Neural cell (in vitro differentiated cells): ENCODE data around the gene CMPK2. TPM values are rescaled to one million over a fixed set of nuclear protein-coding genes. Genes with fewer than 3 reads are reported as not detected.

ENCODE experiments used
- H2AFZ ChIP-seq: fragments of 200-600, 300-800 bp; sonication (generic), shearing (Covaris generic); 2 replicates; pipeline ENCODE4 v1.6.0; 2014; ENCODE audit warnings: low read depth, mild to moderate bottlenecking, antibody characterized with exemption, low read length, moderate library complexity
- H3F3A ChIP-seq: fragments of 200-600 bp; shearing (Covaris generic); 2 replicates; pipeline ENCODE4 v1.6.1; 2016; ENCODE audit warnings: mild to moderate bottlenecking, moderate library complexity, mixed read lengths, antibody characterized with exemption, low read length; ENCODE audit not compliant: insufficient read depth, poor library complexity, severe bottlenecking
- H3K27ac ChIP-seq: fragments of 200-600, 300-800 bp; sonication (generic), shearing (Covaris generic); 2 replicates; pipeline ENCODE4 v1.5.1; 2014; ENCODE audit warnings: mild to moderate bottlenecking, low read length, moderate library complexity
- H3K27me3 ChIP-seq: fragments of 300-800, 200-600 bp; sonication (generic), shearing (Covaris generic); 2 replicates; pipeline ENCODE4 v1.6.0; 2014; ENCODE audit warnings: mild to moderate bottlenecking, low read depth, low read length, moderate library complexity; ENCODE audit not compliant: insufficient read depth
- H3K36me3 ChIP-seq: fragments of 300-800, 200-600 bp; sonication (generic), shearing (Covaris generic); 2 replicates; pipeline ENCODE4 v1.5.1; 2014; ENCODE audit warnings: mild to moderate bottlenecking, antibody characterized with exemption, low read length, moderate library complexity; ENCODE audit not compliant: insufficient read depth
- H3K4me2 ChIP-seq: fragments of 300-800, 200-600 bp; sonication (generic), shearing (Covaris generic); 2 replicates; pipeline ENCODE4 v1.6.0; 2014; ENCODE audit warnings: mild to moderate bottlenecking, low read length
- H3K4me3 ChIP-seq: fragments of 300-800, 200-600 bp; sonication (generic), shearing (Covaris generic); 2 replicates; pipeline ENCODE4 v1.5.1; 2014; ENCODE audit warnings: mild to moderate bottlenecking, low read length, moderate library complexity
- H3K79me2 ChIP-seq: fragments of 200-600 bp; shearing (Covaris generic); replicated peaks from 2 replicates; pipeline ENCODE4 v1.6.0; 2014; ENCODE audit warnings: mild to moderate bottlenecking, low read length, moderate library complexity; ENCODE audit not compliant: insufficient read depth
- H3K9ac ChIP-seq: fragments of 300-800, 200-600 bp; sonication (generic), shearing (Covaris generic); 2 replicates; pipeline ENCODE4 v1.6.1; 2016; ENCODE audit warnings: mild to moderate bottlenecking, low read length, mixed read lengths
- H3K9me2 ChIP-seq: fragments of 200-600 bp; shearing (Covaris generic); 2 replicates; pipeline ENCODE4 v1.6.1; 2016; ENCODE audit warnings: mild to moderate bottlenecking, low read length, mixed read lengths; ENCODE audit not compliant: insufficient read depth
- H3K9me3 ChIP-seq: fragments of 200-600, 300-800 bp; sonication (generic), shearing (Covaris generic); 2 replicates; pipeline ENCODE4 v1.6.1; 2016; ENCODE audit warnings: mild to moderate bottlenecking, mixed run types, low read length, moderate library complexity, mixed read lengths
- H4K20me1 ChIP-seq: fragments of 200-600 bp; shearing (Covaris generic); 2 replicates; pipeline ENCODE4 v1.6.1; 2016; ENCODE audit warnings: mild to moderate bottlenecking, mixed run types; ENCODE audit not compliant: insufficient read depth
- CTCF ChIP-seq: fragments of 450-650 bp; IDR thresholded peaks from 2 replicates; pipeline ENCODE4 v1.5.1; 2014; ENCODE audit warnings: antibody characterized with exemption, mild to moderate bottlenecking, moderate library complexity; ENCODE audit not compliant: poor library complexity, severe bottlenecking
- EP300 ChIP-seq: fragments of 450-650 bp; conservative IDR thresholded peaks from 2 replicates; pipeline ENCODE4 v1.6.1; 2014; ENCODE audit warnings: antibody characterized with exemption, mild to moderate bottlenecking, moderate library complexity; ENCODE audit not compliant: poor library complexity, severe bottlenecking
- EZH2 ChIP-seq: fragments of 200-600, 300-800 bp; shearing (Covaris generic), sonication (generic); IDR thresholded peaks from 2 replicates; pipeline ENCODE4 v1.6.1; 2014; ENCODE audit warnings: antibody characterized with exemption, low read length, borderline replicate concordance, mild to moderate bottlenecking; ENCODE audit not compliant: insufficient read depth, poor library complexity, severe bottlenecking
- MXI1 ChIP-seq: fragments of 450-650 bp; conservative IDR thresholded peaks from 2 replicates; pipeline ENCODE4 v1.6.1; 2014; ENCODE audit warnings: antibody characterized with exemption, mild to moderate bottlenecking; ENCODE audit not compliant: poor library complexity, severe bottlenecking
- POLR2AphosphoS5 ChIP-seq: IDR thresholded peaks from 2 replicates; pipeline ENCODE4 v1.6.1; 2012
- RAD21 ChIP-seq: fragments of 450-650 bp; conservative IDR thresholded peaks from 2 replicates; pipeline ENCODE4 v1.6.1; 2014; ENCODE audit warnings: antibody characterized with exemption, mild to moderate bottlenecking, moderate library complexity
- SMC3 ChIP-seq: fragments of 450-650 bp; conservative IDR thresholded peaks from 2 replicates; pipeline ENCODE4 v1.6.1; 2014; ENCODE audit warnings: antibody characterized with exemption, mild to moderate bottlenecking, moderate library complexity; ENCODE audit not compliant: poor library complexity
- TAF1 ChIP-seq: IDR thresholded peaks from 2 replicates; pipeline ENCODE4 v1.6.1; 2012; ENCODE audit warnings: low read depth
- polyA plus RNA-seq: library from polyadenylated mRNA; depleted of rRNA; stranded (reverse); fragments of >200 nt; gene quantifications from 2 replicates; pipeline ENCODE4 v1.2.3, GENCODE V29; 2014
- TF ChIP-seq, protein P1 (sequence below): IDR thresholded peaks from 2 replicates; pipeline ENCODE4 v1.6.1; 2012; ENCODE audit warnings: borderline replicate concordance

Gene CMPK2
- polyA plus RNA-seq, 1 donor from 2014 or later: 6.5 TPM

DNA sequence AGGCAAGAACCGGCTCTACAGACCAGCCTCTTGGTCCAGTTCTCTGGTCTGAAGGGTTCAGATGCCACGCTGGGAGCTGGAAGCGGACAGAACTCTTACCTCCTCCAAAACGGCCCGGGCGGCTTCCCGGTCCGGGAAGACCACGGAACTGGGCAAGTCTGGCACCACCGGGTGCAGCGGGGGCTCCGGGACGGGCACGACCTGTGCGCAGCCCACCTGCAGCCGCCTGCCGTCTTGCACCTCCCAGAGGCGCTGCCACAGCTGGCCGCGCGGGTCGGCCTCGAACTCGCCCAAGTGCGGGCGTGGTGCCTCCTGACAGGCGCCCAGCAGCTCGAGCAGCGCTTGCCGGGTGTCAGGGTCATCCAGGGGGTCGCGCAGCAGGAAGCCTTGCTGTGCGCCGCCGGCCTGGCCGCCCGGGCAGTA lies 773 bp downstream of the CMPK2 start:
- no peaks in the 10 kb centered on the region for H3K9me3 ChIP-seq
- no peak overlapping the region for H2AFZ ChIP-seq
- H3K4me3 ChIP-seq: peak overlapping the region; percentile 78
- H3K9me2 ChIP-seq: no peaks in the 10 kb centered on the region
- H3K36me3 ChIP-seq: no peaks in the 10 kb centered on the region
- H3K9ac ChIP-seq: peak overlapping the region; percentile 64
- no peak overlapping the region for H3K4me2 ChIP-seq
- no peak overlapping the region for H3K27ac ChIP-seq
- no peaks in the 10 kb centered on the region for H3K79me2 ChIP-seq
- H4K20me1 ChIP-seq: no peaks in the 10 kb centered on the region
- peaks cover 3% of the 10 kb centered on the region for H3F3A ChIP-seq
- TF ChIP-seq EP300: no peak
- TF ChIP-seq TAF1: no peak
- TF ChIP-seq RAD21: no peak
- TF ChIP-seq CTCF: no peak
- TF ChIP-seq, protein P1, sequence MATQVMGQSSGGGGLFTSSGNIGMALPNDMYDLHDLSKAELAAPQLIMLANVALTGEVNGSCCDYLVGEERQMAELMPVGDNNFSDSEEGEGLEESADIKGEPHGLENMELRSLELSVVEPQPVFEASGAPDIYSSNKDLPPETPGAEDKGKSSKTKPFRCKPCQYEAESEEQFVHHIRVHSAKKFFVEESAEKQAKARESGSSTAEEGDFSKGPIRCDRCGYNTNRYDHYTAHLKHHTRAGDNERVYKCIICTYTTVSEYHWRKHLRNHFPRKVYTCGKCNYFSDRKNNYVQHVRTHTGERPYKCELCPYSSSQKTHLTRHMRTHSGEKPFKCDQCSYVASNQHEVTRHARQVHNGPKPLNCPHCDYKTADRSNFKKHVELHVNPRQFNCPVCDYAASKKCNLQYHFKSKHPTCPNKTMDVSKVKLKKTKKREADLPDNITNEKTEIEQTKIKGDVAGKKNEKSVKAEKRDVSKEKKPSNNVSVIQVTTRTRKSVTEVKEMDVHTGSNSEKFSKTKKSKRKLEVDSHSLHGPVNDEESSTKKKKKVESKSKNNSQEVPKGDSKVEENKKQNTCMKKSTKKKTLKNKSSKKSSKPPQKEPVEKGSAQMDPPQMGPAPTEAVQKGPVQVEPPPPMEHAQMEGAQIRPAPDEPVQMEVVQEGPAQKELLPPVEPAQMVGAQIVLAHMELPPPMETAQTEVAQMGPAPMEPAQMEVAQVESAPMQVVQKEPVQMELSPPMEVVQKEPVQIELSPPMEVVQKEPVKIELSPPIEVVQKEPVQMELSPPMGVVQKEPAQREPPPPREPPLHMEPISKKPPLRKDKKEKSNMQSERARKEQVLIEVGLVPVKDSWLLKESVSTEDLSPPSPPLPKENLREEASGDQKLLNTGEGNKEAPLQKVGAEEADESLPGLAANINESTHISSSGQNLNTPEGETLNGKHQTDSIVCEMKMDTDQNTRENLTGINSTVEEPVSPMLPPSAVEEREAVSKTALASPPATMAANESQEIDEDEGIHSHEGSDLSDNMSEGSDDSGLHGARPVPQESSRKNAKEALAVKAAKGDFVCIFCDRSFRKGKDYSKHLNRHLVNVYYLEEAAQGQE: no peak
- no peak for TF ChIP-seq MXI1
- no peak for TF ChIP-seq EZH2
- TF ChIP-seq POLR2AphosphoS5: no peak
- TF ChIP-seq SMC3: no peak
- peaks cover 16% of the 10 kb centered on the region for H3K27me3 ChIP-seq

- H3K4me3 ChIP-seq: peak overlapping the region; percentile 78
- no peaks in the 10 kb centered on the region for H3K79me2 ChIP-seq
- no peaks in the 10 kb centered on the region for H4K20me1 ChIP-seq
- peaks cover 16% of the 10 kb centered on the region for H3K27me3 ChIP-seq
- no peak overlapping the region for H3K27ac ChIP-seq
- TF ChIP-seq EZH2 (no peak), RAD21 (no peak), EP300 (no peak), SMC3 (no peak)
- no peaks in the 10 kb centered on the region for H3K9me3 ChIP-seq
- H3K9ac ChIP-seq: no peak overlapping the region
- H3K36me3 ChIP-seq: no peaks in the 10 kb centered on the region
- H3K9me2 ChIP-seq: no peaks in the 10 kb centered on the region
- H3K4me2 ChIP-seq: no peak overlapping the region
- H2AFZ ChIP-seq: no peak overlapping the region
- H3F3A ChIP-seq: peaks cover 3% of the 10 kb centered on the region
These were observed 1.4 kb downstream of the CMPK2 start for GRCh38 chr2:6864231-6864754.
